Measurements from ENCODE around the gene PIK3IP1. TPM values are rescaled to one million over a fixed set of nuclear protein-coding genes. Genes with fewer than 3 reads are reported as not detected.
"Not testable (repeated sequence)": the region's sequence is repeated elsewhere in the genome, so short reads cannot be mapped to it uniquely, and the experiment has no call there.

PIK3IP1 gene
- polyA plus RNA-seq, 4 donors, result 3.1 to 16.4 (median 10.3) TPM

DNA sequence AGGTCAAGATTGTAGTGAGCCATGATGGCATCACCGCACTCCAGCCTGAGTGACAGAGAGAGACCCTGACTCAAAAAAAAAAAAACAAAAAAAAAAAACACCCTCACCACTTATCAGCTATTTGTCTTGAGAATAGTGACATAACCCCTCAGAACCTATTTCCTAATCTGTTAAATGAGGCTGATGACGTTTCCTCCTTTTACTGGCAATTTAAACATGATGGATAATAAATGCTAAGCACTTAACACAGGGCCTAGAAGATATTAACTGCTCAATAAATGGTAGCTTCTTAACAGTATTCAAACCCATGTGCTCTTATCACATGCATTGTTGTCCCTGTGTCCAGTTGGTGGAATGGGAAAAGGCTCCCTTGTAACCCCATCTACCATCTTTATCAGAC, 45.6 kb downstream of the PIK3IP1 start:
- H3K4me1 ChIP-seq (ENCODE audit: control insufficient read depth in 3 of 3, insufficient read depth in 2 of 3, low read depth in 1 of 3, low read length in 2 of 3), result peaks cover 16 to 62% (median 19%) of the 10 kb centered on the region in 3 donors
- H3K9me3 ChIP-seq (ENCODE audit: control insufficient read depth in 2 of 2, insufficient read depth in 1 of 2, low read depth in 1 of 2, low read length in 1 of 2), result no peaks in the 10 kb centered on the region
- H3K36me3 ChIP-seq (ENCODE audit: control insufficient read depth in 3 of 3, insufficient read depth in 2 of 3, low read depth in 1 of 3, low read length in 3 of 3), result peaks cover 0 to 40% (median 0%) of the 10 kb centered on the region in 3 donors
- no peak overlapping the region for H3K27ac ChIP-seq (ENCODE audit: low read depth in 1 of 3, low read length in 2 of 3)
- FAIRE-seq, result no peak
- WGBS, 3 donors, result 59 to 74% (median 67%) methylated on average over 2 of the region's 2 CpGs
- H3K27me3 ChIP-seq (ENCODE audit: control insufficient read depth in 3 of 3, insufficient read depth in 3 of 3, low read length in 3 of 3), result no peaks in the 10 kb centered on the region
- DNase-seq, result no peak
- H3K4me3 ChIP-seq (ENCODE audit: low read depth in 1 of 3, low read length in 3 of 3), result no peak overlapping the region

DNA sequence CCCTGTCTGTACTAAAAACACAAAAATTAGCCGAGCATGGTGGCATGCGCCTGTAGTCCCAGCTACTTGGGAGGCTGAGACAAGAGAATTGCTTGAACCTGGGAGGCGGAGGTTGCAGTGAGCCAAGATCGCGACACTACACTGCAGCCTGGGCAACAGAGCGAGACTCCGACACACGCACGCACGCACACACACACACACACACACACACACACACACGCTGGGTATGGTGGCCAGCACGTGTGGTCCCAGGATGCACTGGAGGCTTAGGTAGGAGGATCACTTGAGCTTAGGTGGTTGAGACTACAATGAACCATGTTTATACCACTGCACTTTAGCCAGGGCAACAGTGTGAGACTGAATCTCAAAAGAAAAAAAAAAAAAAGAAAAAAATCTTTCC, 46.3 kb downstream of the PIK3IP1 start:
- not testable (repeated sequence) for FAIRE-seq; H3K4me3 ChIP-seq (ENCODE audit: low read depth in 1 of 3, low read length in 3 of 3); H3K27me3 ChIP-seq (ENCODE audit: control insufficient read depth in 3 of 3, insufficient read depth in 3 of 3, low read length in 3 of 3); DNase-seq; H3K27ac ChIP-seq (ENCODE audit: low read depth in 1 of 3, low read length in 2 of 3); H3K9me3 ChIP-seq (ENCODE audit: control insufficient read depth in 2 of 2, insufficient read depth in 1 of 2, low read depth in 1 of 2, low read length in 1 of 2)
- Histone ChIP-seq H3K4me1 (ENCODE audit: control insufficient read depth in 3 of 3, insufficient read depth in 2 of 3, low read depth in 1 of 3, low read length in 2 of 3) (peaks cover 16 to 64% (median 17%) of the 10 kb centered on the region in 3 donors), H3K36me3 (ENCODE audit: control insufficient read depth in 3 of 3, insufficient read depth in 2 of 3, low read depth in 1 of 3, low read length in 3 of 3) (peaks cover 0 to 42% (median 0%) of the 10 kb centered on the region in 3 donors)
- WGBS, 3 donors, result 86 to 92% (median 89%) methylated on average over 10 to 12 of the region's 12 CpGs

DNA sequence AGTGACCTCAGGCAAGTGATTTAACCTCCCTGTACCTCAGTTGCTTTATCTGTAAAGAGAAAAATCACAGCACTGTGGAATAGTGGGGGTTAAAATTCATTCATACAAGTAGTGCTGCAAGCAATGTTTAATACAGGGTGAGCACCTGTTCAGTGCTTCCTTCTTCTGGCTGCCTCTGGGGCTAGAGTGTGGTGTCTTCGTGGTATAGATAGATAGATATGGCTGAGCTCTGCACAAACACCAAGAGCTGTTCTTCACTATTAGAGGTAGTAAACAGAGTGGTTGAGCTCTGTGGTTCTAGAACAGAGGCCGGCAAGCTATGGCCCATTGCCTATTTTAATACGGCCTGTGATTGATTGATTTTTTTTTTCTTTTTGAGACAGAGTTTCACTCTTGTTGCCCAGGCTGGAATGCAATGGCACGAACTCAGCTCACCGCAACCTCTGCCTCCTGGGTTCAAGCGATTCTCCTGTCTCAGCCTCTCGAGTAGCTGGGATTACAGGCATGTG, 47.3 kb downstream of the PIK3IP1 start:
- no peak for FAIRE-seq
- Histone ChIP-seq H3K4me3 (ENCODE audit: low read depth in 1 of 3, low read length in 3 of 3) (no peak overlapping the region), H3K27ac (ENCODE audit: low read depth in 1 of 3, low read length in 2 of 3) (no peak overlapping the region), H3K36me3 (ENCODE audit: control insufficient read depth in 3 of 3, insufficient read depth in 2 of 3, low read depth in 1 of 3, low read length in 3 of 3) (peaks cover 0 to 42% (median 0%) of the 10 kb centered on the region in 3 donors), H3K9me3 (ENCODE audit: control insufficient read depth in 2 of 2, insufficient read depth in 1 of 2, low read depth in 1 of 2, low read length in 1 of 2) (no peaks in the 10 kb centered on the region), H3K27me3 (ENCODE audit: control insufficient read depth in 3 of 3, insufficient read depth in 3 of 3, low read length in 3 of 3) (no peaks in the 10 kb centered on the region), H3K4me1 (ENCODE audit: control insufficient read depth in 3 of 3, insufficient read depth in 2 of 3, low read depth in 1 of 3, low read length in 2 of 3) (peaks cover 11 to 64% (median 13%) of the 10 kb centered on the region in 3 donors)
- WGBS, 3 donors, result 71 to 79% (median 73%) methylated on average over 7 of the region's 7 CpGs
- no peak for DNase-seq

DNA sequence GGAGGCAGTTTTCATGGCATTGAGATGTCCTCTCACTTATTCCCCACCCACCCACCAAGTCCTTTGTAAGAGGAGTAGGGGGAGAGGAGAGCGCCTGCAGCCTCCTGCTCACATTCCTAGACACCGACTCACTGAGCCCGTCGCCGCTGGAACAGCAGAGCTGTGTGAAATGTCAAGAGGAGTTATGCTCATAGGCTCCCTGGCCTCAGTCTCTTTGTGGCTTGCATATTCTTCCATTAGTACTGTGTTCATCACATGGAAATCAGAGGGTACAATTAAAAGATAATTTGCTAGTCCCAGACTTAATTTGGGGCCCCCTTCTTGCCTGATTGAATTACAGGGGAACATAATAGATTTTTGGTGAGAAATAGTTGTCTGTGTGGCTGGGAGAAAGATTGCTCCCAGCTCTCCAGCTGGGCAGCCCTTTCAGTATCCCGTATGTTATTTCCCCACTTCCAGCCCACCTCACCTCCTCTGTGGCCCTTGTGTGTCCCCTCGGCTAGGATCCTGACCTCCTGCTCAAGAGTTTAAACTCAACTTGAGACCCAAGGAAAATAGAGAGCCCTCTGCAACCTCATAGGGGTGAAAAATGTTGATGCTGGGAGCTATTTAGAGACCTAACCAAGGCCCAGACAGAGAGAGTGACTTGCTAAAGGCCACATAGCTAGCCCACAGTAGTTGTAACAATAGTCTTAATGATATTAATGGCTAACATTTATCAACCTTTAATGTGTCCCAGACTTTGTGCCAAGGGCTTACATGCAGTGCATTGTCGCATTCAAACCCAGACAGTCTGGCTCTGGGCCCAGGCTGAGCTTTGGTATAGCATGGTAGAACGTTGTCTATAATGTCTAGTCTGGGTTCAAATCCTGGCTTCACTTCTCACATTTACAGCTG, 48.0 kb downstream of the PIK3IP1 start:
- FAIRE-seq, result no peak

DNA sequence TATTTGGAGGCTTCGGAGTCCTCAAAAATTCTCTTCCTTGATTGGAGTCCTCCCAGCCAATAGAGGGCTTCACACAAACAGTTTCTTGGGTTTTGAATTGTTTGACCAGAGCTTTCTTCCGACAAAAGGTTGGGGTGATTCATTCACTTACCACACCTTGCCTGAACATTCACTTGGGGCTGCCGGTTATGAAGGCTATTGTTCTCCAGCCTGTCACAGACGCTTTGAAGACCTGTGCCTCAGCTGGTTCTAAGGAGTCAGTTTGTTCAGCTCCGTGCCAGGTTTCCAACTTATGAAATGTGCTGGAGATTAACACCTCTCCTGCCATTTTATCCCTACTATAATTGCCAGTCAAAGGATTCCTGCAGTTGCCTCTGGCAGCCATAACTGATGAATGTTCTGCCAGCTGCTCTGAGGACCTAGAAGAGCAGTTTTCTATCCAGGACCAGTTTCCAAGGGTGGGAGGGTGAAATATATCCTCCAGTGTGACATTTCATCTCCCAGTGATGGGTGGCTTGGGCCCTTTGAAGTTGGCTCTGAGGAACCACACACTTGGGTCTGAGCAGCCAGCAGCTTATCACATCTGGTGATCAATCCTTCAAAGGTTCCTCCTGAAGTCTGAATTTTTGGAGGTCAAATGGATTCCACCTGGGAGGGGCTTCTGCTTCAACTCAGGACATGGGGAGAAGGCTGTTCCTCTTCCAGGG, 48.8 kb downstream of the PIK3IP1 start:
- FAIRE-seq (no peak), DNase-seq (no peak)
- Histone ChIP-seq H3K4me1 (ENCODE audit: control insufficient read depth in 3 of 3, insufficient read depth in 2 of 3, low read depth in 1 of 3, low read length in 2 of 3) (peaks cover 10 to 63% (median 16%) of the 10 kb centered on the region in 3 donors), H3K4me3 (ENCODE audit: low read depth in 1 of 3, low read length in 3 of 3) (no peak overlapping the region), H3K9me3 (ENCODE audit: control insufficient read depth in 2 of 2, insufficient read depth in 1 of 2, low read depth in 1 of 2, low read length in 1 of 2) (no peaks in the 10 kb centered on the region), H3K36me3 (ENCODE audit: control insufficient read depth in 3 of 3, insufficient read depth in 2 of 3, low read depth in 1 of 3, low read length in 3 of 3) (peaks cover 0 to 29% (median 2%) of the 10 kb centered on the region in 3 donors), H3K27ac (ENCODE audit: low read depth in 1 of 3, low read length in 2 of 3) (peak overlapping the region in 2 of 3 donors; percentile 19 to 48), H3K27me3 (ENCODE audit: control insufficient read depth in 3 of 3, insufficient read depth in 3 of 3, low read length in 3 of 3) (no peaks in the 10 kb centered on the region)
- 58 to 69% (median 59%) methylated on average over 5 of the region's 5 CpGs for WGBS, 3 donors

More for the DNA sequence above, 48.0 kb downstream of the PIK3IP1 start:
- Histone ChIP-seq H3K27me3 (ENCODE audit: control insufficient read depth in 3 of 3, insufficient read depth in 3 of 3, low read length in 3 of 3) (no peaks in the 10 kb centered on the region), H3K36me3 (ENCODE audit: control insufficient read depth in 3 of 3, insufficient read depth in 2 of 3, low read depth in 1 of 3, low read length in 3 of 3) (peaks cover 0 to 37% (median 0%) of the 10 kb centered on the region in 3 donors), H3K4me3 (ENCODE audit: low read depth in 1 of 3, low read length in 3 of 3) (no peak overlapping the region), H3K27ac (ENCODE audit: low read depth in 1 of 3, low read length in 2 of 3) (peak overlapping the region in 1 of 3 donors; percentile 48), H3K9me3 (ENCODE audit: control insufficient read depth in 2 of 2, insufficient read depth in 1 of 2, low read depth in 1 of 2, low read length in 1 of 2) (no peaks in the 10 kb centered on the region), H3K4me1 (ENCODE audit: control insufficient read depth in 3 of 3, insufficient read depth in 2 of 3, low read depth in 1 of 3, low read length in 2 of 3) (peaks cover 10 to 64% (median 15%) of the 10 kb centered on the region in 3 donors)
- 52 to 69% (median 65%) methylated on average over 9 of the region's 9 CpGs for WGBS, 3 donors
- DNase-seq, result no peak

DNA sequence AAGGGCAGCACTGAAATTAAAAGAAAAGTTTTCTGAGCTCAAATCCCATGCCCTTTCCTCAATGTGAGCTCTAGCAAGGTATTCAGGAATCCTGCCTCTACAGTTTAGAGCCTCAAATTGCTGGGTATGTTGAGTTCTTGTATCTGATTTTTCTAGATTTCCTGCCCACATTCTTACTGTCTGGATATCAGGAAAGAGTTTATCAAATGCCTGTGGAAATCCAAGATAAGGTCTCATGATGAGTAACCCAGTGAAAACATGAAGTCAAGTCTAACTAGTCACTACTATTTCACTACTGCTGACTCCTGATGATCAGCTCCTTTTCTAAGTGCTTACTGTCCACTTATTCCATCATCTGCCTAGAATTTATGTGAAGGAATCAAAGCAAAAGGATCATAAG, 50.4 kb downstream of the PIK3IP1 start:
- DNase-seq (peak; percentile 41 to 61), FAIRE-seq (no peak)
- Histone ChIP-seq H3K36me3 (ENCODE audit: control insufficient read depth in 3 of 3, insufficient read depth in 2 of 3, low read depth in 1 of 3, low read length in 3 of 3) (peaks cover 0 to 24% (median 2%) of the 10 kb centered on the region in 3 donors), H3K27me3 (ENCODE audit: control insufficient read depth in 3 of 3, insufficient read depth in 3 of 3, low read length in 3 of 3) (no peaks in the 10 kb centered on the region), H3K4me1 (ENCODE audit: control insufficient read depth in 3 of 3, insufficient read depth in 2 of 3, low read depth in 1 of 3, low read length in 2 of 3) (peaks cover 10 to 53% (median 14%) of the 10 kb centered on the region in 3 donors), H3K27ac (ENCODE audit: low read depth in 1 of 3, low read length in 2 of 3) (peak overlapping the region; percentile 27 to 77 (median 43)), H3K9me3 (ENCODE audit: control insufficient read depth in 2 of 2, insufficient read depth in 1 of 2, low read depth in 1 of 2, low read length in 1 of 2) (no peaks in the 10 kb centered on the region), H3K4me3 (ENCODE audit: low read depth in 1 of 3, low read length in 3 of 3) (no peak overlapping the region)

DNA sequence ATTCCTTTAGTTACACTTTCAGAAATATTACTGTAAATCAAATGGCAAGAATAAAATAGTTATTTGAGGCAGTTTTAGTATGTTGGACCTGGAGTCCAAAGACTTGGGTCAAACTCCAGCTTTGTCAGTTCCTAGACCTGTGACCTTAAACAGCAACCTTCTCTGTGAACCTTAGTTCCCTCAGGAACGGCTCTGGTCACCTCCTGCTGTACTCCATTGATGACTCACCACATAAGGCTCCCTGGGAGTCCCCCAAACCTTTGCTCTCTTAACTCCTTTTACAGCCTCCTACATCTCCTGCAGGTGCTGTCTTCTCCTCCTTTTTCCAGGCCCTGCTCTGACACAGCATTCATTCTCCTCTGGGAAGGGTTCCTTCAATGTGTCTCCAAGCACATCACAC, 51.1 kb downstream of the PIK3IP1 start:
- Histone ChIP-seq H3K9me3 (ENCODE audit: control insufficient read depth in 2 of 2, insufficient read depth in 1 of 2, low read depth in 1 of 2, low read length in 1 of 2) (no peaks in the 10 kb centered on the region), H3K27ac (ENCODE audit: low read depth in 1 of 3, low read length in 2 of 3) (peak overlapping the region; percentile 27 to 77 (median 43)), H3K36me3 (ENCODE audit: control insufficient read depth in 3 of 3, insufficient read depth in 2 of 3, low read depth in 1 of 3, low read length in 3 of 3) (peaks cover 1 to 20% (median 2%) of the 10 kb centered on the region in 3 donors), H3K4me3 (ENCODE audit: low read depth in 1 of 3, low read length in 3 of 3) (no peak overlapping the region), H3K4me1 (ENCODE audit: control insufficient read depth in 3 of 3, insufficient read depth in 2 of 3, low read depth in 1 of 3, low read length in 2 of 3) (peaks cover 10 to 53% (median 14%) of the 10 kb centered on the region in 3 donors), H3K27me3 (ENCODE audit: control insufficient read depth in 3 of 3, insufficient read depth in 3 of 3, low read length in 3 of 3) (no peaks in the 10 kb centered on the region)
- FAIRE-seq, result no peak
- DNase-seq, result peak; percentile 83 to 96
- WGBS, 3 donors, result 13 to 45% (median 24%) methylated on average over 1 of the region's 1 CpG

DNA sequence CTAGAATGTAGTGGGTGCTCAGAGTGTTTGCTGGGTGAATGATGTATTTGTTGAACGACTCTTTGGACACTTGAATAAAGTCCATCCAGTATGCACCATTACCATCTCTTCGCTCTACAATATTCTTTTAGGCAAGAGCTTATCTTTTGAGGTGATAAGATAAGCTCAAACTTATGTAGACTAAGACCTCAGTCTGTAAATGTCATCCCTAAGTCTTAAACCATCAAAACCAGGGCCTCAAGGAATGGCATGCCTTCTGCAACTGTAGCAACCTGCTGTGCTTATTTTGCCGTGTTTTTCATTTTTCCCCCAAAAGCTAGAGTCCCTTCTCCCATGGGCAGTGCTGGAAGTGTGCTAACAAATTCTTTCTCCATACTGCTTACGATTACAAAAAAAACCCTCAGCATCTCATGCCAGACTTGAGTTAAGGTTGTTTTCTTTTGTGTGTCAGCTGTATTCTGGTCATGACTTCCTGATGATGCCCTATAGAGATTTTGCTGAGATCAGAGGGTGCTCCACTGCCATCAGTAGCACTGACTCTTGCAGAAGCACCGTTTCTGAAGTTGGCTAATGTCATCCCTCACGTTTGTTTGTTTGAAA, 52.4 kb downstream of the PIK3IP1 start:
- no peak for FAIRE-seq
- peak; percentile 67 to 76 for DNase-seq
- no peaks in the 10 kb centered on the region for H3K9me3 ChIP-seq (ENCODE audit: control insufficient read depth in 2 of 2, insufficient read depth in 1 of 2, low read depth in 1 of 2, low read length in 1 of 2)
- peaks cover 2 to 24% (median 3%) of the 10 kb centered on the region in 3 donors for H3K36me3 ChIP-seq (ENCODE audit: control insufficient read depth in 3 of 3, insufficient read depth in 2 of 3, low read depth in 1 of 3, low read length in 3 of 3)
- H3K27me3 ChIP-seq (ENCODE audit: control insufficient read depth in 3 of 3, insufficient read depth in 3 of 3, low read length in 3 of 3), result no peaks in the 10 kb centered on the region
- 34 to 57% (median 36%) methylated on average over 6 of the region's 6 CpGs for WGBS, 3 donors
- H3K27ac ChIP-seq (ENCODE audit: low read depth in 1 of 3, low read length in 2 of 3), result peak overlapping the region in 2 of 3 donors; percentile 37 to 67
- peaks cover 12 to 59% (median 17%) of the 10 kb centered on the region in 3 donors for H3K4me1 ChIP-seq (ENCODE audit: control insufficient read depth in 3 of 3, insufficient read depth in 2 of 3, low read depth in 1 of 3, low read length in 2 of 3)
- no peak overlapping the region for H3K4me3 ChIP-seq (ENCODE audit: low read depth in 1 of 3, low read length in 3 of 3)
